GM21576 (cell line): Measurements from ENCODE around the gene PLA2G2E.
"Not testable (repeated sequence)": the region's sequence is repeated elsewhere in the genome, so short reads cannot be mapped to it uniquely, and the experiment has no call there.

ENCODE experiments used
- ATAC-seq: cut with Tn5 transposase; IDR thresholded peaks from one replicate; pipeline ENCODE4 v1.9.1; 2021; ENCODE audit warnings: mild to moderate bottlenecking, moderate library complexity; ENCODE audit not compliant: unreplicated experiment

The PLA2G2E gene

DNA sequence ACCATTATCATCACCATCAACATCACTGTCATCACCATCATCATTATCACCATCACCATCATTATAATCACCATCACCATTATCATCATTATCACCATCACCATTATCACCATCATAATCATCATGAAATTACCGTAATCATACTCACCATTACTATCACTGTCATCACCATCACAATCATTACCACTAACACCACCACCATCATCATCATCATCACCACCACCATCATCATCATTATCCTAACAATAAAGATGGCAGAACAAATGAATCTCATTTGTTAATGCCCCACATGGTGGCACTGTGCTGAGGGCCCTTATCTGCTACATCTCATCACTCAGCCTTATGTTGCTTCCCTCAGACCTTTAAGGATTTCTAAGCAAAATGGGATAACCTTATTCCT, 9.4 kb upstream of the PLA2G2E start:
- no peak for ATAC-seq

DNA sequence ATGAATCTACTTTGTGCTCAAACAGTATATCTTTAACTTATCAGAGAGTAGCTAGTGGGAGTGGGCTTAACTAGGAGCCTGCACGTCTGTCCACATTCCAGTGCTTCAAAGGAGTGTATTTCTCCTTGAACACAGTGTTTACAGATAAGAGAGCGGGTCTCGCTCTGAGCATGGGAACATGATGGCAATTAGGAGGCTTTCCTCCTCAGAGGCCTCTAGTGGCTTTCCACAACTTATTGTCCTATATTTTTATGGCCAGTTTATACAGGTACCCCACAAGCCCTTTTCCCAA, 3.7 kb upstream of the PLA2G2E start:
- ATAC-seq, result not testable (repeated sequence)

DNA sequence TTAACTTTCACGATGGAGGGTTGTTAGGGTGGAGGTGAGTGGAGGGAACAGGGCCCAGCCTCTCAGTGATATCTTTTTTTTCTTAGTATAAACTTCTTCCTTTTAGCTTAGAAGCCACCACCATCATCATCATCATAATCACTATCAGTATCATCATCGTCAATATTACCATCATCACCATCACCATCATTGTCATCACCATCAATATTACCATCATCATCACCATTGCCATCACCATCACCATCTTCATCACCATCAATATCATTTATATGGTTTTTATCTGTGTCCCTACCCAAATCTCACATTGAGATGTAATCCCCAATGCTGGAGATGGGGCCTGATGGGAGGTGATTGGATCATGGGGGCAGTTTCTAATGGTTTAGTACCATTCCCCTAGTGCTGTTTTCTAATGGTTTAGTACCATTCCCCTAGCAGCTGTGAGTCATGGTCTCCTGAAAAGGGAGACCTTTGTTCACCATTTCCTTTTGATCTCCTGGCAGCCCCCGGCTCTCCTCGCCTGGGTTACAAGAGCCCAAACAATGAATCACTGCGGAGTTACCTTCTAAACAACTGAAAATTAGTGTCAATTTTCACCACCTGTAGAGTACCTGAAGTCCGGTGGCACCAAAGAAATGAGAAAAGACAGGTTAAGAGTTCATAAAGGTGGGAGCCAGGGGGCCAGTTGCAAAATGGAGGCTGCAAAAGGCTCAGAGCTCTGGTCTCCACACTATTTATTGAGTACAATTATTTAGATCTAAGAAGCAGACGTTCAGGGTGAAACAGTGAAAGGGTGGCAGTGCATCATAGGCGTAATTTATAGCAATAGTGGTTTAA, 3.1 kb upstream of the PLA2G2E start:
- ATAC-seq, result no peak

DNA sequence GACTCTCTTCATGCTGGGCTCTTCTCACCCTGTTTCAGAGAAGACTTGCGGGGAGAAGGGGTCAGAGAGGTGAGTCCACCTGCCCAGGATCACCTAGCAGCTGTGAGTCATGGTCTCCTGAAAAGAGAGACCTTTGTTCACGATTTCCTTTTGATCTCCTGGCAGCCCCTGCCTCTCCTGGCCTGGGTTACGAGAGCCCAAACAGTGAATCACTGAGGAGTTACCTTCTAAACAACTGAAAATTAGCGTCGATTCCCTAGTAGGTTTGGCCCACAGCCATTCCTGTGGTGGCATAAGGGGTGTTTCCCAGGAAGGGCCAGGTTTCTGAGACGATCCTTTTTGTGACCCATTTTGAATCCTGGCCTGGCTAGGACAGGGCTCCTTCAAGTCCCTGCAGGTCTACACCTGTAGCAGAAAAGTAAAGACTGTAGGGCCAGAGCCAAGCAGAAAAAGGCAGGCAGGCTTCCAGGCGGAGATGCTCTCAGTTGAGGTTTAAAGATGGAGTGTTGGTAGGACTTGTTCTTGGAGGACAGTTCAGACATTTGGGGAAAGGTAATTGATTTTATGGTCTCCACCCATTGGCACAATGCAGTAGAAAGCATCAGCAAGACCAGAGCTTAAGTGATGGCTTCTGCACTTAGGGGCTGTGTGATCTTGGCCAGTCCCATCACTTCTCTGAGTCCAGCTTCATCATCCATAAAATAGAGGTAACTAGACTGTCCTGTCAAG, 2.1 kb upstream of the PLA2G2E start:
- ATAC-seq, result no peak

DNA sequence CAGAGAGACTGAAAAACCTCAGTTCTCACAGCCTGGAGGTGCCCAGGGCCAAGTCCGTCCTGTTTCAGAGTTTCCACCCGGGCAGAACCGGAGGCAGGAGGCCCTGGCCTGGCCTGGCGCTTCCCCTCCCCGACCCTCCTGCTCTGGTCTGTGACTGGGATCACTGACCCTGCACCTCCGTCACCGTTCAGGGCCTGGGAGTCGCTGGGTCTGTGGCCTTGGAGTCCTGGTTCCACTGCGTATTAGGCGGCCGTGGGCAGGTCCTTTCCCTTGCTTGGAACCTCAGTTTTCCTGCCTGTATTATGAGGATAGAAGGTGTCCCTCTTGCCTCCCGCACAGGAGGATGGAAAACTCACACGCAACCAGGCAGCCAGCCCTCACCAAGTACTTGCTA, 533 bp upstream of the PLA2G2E start:
- no peak for ATAC-seq

DNA sequence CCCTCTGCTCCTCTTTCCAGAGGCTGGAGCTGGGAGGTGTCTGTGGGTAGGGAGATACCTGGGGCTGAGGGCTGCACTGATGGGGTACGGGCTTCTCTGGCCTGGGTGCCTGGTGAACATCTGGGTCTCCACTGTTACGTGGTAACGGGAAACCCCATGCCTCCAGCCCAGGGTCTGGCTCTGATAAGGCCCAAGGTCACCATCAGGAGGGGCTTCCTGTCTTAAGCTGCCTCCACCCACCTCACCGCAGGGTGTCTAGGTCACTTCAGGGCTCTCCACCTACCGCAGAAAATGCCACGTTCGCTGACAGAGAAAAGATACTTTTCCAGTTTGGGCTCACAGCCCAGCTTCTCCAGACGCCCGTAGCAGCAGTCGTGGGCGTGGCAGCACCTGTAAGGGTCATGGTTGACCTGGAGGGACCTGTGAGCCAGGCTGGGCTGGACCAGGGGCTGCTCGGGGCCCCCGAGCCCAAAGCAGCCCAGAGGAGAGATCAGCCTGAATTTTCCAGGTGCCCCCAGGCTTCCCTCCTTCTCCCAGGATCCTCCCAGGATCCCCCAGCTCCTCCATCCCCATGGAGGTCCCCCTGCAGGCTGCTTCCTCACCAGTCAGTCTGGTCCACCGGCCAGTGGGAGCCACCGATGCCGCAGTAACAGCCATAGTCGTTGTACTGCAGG, 1.3 kb downstream of the PLA2G2E start:
- no peak for ATAC-seq

DNA sequence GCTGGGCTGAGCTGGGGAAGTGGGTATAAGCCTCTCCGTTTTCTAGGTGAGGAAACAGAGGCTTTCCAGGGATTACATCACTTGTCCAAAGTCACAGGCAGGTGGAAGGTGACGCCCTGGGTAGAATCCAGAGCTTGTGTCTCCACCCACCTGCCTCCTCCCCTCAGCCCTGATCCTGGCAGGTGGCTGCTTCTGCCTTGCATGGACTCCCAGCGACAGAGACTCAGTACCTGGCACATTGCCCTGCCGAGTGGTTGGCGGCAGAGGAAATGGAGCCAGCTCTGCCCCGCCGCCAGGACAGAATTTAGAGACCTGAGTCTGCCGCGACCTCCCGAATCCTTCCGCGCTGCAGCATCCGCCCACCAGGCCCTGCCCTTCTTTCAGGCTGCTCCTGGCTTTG, 2.1 kb downstream of the PLA2G2E start:
- ATAC-seq, result no peak

DNA sequence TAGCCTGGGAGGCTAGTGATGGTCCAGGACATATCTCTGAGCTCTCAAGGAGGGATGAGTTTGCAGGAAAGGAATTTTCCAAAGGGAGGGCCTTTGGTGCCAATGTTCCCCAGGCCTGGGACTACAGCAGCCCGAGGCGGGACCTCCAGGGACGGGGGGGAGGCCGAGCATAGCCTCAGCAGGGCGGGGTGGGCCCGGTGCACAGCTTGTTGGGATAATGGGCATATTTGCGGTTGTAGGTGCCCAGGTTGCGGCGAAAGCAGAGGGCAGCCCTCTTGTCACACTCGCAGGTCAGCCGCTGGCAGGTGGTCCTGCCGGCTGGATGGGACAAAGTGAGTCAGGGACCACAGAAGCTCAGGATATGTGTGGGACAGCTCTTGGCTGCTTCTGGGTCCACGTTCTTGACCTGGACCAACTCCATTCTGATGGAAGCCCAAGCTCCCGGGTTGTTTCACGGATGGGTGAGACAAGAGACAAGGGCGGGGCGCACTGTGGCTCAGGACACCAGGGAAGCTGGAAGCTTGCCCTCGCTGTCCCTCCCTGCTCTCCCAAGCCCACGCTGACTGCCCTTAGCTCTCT, 3.2 kb downstream of the PLA2G2E start:
- no peak for ATAC-seq

DNA sequence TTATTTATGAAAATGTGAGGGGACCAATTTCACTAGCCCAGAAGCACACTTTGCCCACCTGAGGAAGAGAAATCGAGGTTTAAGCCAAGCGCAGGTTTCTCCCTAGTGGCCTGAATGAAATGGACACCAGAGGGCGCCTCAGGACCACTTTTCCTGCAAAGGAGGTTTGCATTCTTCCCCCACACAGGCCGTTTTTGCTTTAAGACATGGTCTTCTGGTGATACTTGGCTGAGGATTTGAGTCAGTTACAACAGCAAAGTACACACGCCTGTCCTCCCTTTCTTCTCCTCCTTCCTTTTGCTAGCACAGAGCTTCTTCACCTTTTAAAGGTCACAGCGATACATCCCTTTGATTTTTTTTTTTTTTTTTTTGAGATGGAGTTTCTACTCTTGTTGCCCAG, 5.4 kb downstream of the PLA2G2E start:
- no peak for ATAC-seq

DNA sequence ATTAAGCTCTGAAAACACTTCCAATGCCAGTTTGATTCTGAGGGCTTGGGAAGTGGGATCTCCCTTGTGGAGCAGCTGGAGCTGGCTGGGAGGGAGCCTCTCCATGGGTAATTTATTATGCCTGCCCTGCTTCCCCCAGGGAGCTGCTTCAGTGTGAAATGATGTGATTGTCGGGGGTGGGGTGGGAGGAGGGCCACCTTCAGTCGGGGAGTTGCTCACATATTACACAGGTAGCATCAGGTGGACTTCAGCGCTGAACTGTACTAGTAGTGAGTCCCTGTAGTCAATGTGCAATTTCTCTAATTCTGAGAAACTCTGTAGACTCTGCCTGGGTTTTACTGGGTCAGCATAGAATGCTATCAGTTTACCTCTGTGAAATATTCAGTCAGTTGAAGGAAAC, 12.8 kb downstream of the PLA2G2E start:
- no peak for ATAC-seq

DNA sequence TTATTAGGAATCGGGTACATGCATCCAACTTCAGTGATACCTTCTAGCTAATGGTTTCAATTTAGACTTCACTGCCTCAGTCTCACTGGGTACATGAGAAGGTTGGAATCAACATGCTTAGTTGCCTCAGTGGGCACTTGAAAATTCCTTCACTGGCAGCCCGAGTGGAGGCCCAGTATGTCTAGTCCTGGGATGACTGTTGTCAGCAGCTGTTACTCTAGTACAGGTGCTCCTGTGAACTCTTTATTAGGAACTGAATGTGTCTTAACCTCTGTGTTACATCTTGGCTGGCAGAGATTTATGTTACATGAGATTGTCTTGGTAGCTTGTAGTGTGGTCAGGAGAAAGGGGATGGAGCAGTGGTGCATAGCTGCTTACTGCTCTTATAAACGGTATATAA, 13.4 kb downstream of the PLA2G2E start:
- no peak for ATAC-seq

DNA sequence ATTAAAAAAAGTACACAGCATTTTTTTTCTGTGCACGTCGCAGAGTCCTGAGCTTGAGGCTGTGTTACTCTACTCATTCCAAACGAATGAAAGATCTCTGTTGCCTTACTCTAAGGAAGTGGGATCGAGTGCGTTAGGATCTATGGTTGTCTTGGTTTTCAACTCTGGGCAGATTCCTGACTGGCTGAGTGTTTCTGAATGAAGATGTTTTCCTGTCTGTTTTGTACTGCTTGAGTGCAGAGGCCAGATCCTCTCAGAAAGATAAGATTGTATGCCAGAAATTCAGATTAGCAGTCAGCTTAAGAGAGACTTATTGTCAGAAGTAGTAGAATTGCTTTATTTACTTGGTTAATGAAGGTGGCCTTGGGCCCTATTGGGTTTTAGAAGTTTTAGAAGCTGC, 14.0 kb downstream of the PLA2G2E start:
- no peak for ATAC-seq

DNA sequence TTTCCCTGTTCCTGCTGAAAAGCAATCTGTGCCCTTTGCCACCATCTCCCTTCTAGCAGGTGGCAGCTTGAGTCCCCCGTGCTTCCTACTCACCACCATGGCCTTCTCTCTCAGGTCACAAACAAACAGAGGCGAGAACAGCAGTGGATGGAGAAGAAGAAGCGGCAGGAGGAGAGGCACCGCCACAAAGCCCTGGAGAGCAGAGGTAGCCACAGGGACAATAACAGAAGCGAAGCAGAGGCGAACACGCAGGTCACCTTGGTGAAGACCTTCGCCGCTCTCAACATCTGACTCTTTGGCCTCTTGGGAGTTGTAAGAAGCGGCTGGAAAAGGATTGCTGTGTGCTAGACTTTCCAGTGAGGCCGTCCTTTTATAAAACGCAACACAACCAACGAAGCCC, 16.0 kb downstream of the PLA2G2E start:
- no peak for ATAC-seq

DNA sequence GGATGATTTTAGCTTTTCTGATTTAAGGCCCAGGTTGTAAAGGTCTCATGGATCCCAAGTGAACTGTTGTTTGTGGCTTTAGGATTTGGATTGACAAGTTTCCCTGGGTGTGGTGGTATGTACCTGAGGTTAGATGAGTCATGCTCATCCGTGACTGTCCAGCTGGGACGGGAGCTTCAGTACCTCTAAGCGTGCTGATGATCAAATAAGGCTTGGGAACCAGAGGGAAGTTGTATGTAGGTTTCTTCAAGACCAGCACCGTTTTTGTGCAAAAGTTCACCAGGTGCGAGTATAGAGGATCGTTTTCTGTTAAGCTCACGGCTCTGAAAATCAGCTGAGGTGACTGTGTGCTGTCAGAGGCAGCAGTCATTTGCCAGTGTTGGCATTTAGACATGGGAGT, 19.8 kb downstream of the PLA2G2E start:
- no peak for ATAC-seq

DNA sequence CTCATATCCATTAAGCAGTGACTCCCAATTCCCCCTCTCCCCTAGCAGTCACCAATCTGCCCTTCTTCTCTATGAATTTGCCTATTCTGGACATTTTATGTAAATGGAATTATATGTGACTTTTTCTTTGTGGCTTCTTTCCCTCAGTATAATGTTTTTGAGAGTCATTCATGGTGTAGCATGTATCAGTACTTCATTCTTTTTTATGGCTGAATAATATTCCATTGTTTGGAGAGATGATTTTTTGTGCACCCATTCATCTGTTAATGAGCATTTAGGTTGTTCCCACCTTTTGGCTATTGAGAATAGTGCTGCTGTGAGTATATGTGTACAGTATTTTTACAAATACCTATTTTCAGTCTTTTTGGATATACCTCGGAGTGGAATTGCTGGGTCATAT, 21.8 kb downstream of the PLA2G2E start:
- no peak for ATAC-seq

DNA sequence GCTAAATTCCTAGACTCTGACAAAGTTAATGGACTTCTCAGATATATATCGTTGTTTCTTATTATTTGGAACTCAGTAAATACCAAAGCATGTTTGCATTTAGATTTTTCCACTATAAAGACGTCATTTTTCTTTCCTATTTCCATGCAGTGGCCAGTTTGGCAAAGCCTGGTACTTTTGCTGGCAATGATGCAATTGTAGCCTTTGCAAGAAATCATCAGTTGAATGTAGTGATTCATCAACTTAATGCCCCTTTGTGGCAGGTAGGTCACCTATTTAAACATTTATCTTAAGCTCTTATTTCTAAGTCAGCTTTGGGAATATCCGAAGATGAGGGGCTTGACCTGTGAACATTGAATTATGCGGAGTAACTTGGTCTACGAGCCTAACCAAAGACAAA, 29.2 kb downstream of the PLA2G2E start:
- no peak for ATAC-seq

DNA sequence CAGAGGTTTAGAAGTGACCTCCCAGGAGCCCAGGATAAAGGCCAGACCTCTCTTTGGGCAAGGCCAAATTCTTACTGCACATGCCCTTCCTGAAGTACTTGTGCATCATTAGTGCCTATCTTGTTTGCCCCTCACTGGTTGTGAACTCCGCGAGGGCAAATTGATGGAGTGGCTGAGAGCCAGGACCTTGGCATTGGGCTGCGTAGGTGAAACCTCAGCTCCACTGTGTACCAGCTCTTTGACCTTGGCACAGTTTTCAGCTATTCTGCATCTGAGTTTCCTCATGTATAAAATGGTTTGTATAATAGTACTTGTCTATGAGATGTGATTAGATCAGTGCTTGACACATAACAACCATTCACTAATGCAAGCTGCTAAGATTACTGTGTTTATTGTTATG, 29.7 kb downstream of the PLA2G2E start:
- ATAC-seq, result no peak

DNA sequence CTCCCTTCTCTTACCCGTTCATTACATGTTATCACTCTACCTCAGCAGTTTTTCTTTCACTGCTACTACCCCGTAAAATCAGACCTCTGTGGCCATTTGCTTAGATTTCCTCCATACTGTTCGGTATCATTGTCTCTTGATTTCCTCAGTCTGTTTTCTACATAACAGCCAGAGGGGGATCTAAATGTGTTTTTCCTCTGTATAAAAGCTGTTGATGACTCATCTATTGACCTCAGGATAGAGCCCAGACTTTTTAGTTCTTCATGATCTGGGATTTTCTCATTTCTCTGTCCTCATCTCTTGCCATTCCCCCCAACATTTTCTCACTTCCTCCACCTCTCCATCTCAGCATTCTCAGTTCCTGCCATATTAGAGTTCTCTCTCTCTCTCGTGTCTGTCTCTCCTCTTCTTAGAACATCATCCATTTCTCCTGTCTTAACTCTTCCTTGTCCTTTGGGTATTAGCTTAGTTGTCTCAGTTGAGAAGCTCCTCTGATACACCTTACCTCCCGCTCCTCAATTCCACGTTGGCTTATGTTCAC, 30.7 kb downstream of the PLA2G2E start:
- ATAC-seq, result no peak

DNA sequence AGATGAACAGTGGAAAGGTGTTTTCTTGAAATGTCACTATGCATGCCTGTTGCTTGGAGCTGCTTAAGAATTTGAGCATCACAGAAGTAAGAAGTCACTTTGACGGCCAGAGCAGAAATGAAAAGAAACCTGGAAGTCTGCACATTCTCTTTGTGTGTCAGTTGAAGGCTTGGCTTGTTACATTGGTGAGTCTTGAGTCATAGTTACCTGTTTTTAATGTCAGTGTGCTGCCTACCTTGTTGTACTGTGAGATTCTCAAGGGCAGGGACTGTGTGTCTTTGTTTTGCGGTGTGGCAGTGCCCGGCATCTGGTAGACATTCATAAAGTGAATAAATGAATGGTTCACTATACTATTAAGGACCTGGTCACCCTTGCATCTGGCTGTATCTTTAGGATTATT, 31.3 kb downstream of the PLA2G2E start:
- ATAC-seq, result no peak

DNA sequence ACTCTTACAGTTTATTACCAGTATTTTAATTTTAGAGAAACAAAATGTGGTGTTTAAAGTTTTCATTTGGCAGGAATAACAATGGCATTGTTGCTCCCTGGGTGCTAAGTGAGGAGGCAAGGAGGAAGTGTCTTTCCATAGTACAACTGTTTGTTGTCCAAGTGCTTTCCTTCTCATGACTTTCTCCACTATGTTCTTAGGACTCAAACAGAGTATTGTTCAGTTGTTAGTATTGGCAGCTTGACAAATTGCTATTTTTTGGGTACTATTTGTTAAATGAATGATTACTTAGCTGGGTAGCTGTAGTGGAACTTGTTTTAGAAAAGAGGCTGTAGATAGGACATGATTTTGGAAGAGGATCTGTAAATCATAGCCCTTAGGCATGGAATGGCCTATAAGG, 33.8 kb downstream of the PLA2G2E start:
- no peak for ATAC-seq

DNA sequence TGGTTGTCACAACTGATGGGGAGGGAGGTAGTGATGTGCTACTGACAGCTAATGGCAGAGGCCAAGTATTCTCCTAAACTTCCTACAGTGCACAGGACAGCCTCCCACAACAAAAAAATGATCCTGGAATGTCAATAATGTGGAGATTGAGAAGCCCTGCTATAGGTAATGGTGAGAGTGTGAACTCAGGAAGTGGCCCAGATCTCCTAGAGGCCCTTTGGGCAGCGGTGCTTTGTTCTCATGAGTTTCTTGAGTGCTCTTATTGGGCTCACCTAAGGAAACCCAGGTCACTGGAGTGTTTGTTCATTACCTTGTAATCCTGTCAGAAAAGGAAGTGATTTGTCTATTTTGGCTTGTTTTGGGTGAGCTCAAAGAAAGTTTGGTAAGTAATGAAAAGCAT, 35.3 kb downstream of the PLA2G2E start:
- no peak for ATAC-seq

DNA sequence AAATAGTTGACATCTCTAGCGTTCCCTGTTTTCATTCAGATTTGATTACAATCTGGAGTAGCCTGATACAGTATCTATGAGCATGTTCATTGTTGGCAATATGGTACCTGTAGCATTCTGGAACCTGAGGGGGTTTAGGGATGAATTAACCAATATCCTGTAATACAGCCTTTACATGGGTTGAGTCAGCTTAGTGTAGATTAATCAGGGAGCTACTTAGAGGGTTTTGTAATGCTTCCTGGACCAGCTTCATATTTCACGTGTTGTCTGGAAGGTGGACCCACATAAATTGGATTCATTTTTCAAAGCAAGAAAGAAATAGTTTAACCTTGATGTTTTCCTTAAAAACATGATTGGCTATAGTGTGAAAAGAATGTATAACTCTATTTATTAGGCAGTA, 37.6 kb downstream of the PLA2G2E start:
- no peak for ATAC-seq
